GM12873 (cell line): ENCODE data around the gene HCN3.

Experiments
- CTCF ChIP-seq: IDR thresholded peaks from 2 replicates; pipeline ENCODE4 v1.5.1; 2012; ENCODE audit warnings: low read depth, mild to moderate bottlenecking, moderate library complexity, low read length, control low read depth; ENCODE audit not compliant: insufficient read depth; ENCODE audit errors: missing control alignments

The HCN3 gene

GRCh38 chr1:155261852-155262673, 15.2 kb upstream of the HCN3 start, which contains the start of gene SCAMP3:
Gene SCAMP3 (minus strand): TSS chr1:155262360. CDS start chr1:155262151, 209 bp downstream.
- TF ChIP-seq CTCF, result no peak

- no peak for TF ChIP-seq CTCF
Observed at GRCh38 chr1:155263067-155263466, 14.2 kb upstream of the HCN3 start.

- TF ChIP-seq CTCF, result no peak
Observed at GRCh38 chr1:155266553-155266952, 10.7 kb upstream of the HCN3 start.

- no peak for TF ChIP-seq CTCF
Observed at GRCh38 chr1:155267373-155267772, 9.9 kb upstream of the HCN3 start.

- no peak for TF ChIP-seq CTCF
Observed at GRCh38 chr1:155268630-155269029, 8.6 kb upstream of the HCN3 start.

- no peak for TF ChIP-seq CTCF
Observed at GRCh38 chr1:155269381-155269780, 7.9 kb upstream of the HCN3 start.

GRCh38 chr1:155272466-155273342, 4.6 kb upstream of the HCN3 start:
- TF ChIP-seq CTCF, result no peak
